Spleen (tissue), 7 donors: Measurements from ENCODE around the gene NFYC.

Experiments used
- CTCF ChIP-seq, 11 experiments: fragments of 200-600 bp in 7 of 11; fragments of 450-650 bp in 4 of 11; sonication (generic) in 4 of 11; IDR thresholded peaks in 8 of 11; conservative IDR thresholded peaks in 3 of 11; 1 replicate in 7 of 11; 2 replicates in 4 of 11; pipeline versions ENCODE4 v1.4.0 to v1.8.0; 2016 to 2021; ENCODE audit warnings: antibody characterized with exemption in 11 of 11, inconsistent platforms in 4 of 11, mild to moderate bottlenecking in 1 of 11
- POLR2A ChIP-seq, 3 donors: fragments of 450-650 bp; IDR thresholded peaks; one replicate each; pipeline ENCODE4 v1.5.1; 2017; ENCODE audit warnings: antibody characterized with exemption in 3 of 3, mild to moderate bottlenecking in 1 of 3
- POLR2AphosphoS5 ChIP-seq, 3 donors: sonication (generic); formaldehyde crosslinking; IDR thresholded peaks; one replicate each; pipeline ENCODE4 v1.5.1; 2017; ENCODE audit warnings: antibody characterized with exemption in 3 of 3
- donor health status: DM: no; HTN: no; CAD: no; lungs with moderate emphysema.
- donor health status: DM: no; HTN: no; CAD: no.
- donor health status: DM: no; HTN: no; CAD: no.

DNA sequence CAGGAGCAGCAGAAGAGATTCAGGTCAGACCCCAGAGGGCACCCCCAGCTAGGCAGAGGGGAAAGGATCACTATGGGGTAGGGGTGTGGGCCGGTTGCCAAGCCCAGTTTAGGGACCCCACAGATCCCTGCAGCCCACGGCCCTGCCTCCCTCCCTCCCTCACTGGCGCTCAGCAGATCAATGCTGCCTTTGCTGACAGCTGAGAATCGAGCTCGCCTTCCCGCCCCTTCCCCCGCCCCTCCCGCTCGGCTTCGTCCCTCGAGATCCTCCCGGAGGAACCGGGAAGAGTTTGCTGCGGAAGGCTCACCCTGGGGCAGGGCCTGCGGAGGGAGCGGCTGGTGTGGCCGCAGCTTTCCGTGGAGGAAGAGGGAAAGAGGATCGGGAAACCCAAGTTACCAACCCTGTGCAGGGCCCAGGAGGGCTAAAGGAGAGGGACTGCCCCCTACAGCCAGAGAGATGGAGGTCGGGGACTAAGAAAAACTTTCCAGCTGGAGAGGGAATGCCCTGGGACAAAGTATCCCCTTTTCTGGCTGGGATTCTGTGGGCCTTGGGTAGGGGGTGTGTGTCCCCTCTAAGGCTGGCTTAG is 91.0 kb downstream of the NFYC start:
- no peak for TF ChIP-seq POLR2A (IDR thresholded peaks at IDR 0.05)
- TF ChIP-seq CTCF (IDR thresholded peaks at IDR 0.05 in 8 of 11, conservative IDR thresholded peaks at IDR 0.05 in 3 of 11) = no peak
- TF ChIP-seq POLR2AphosphoS5 (IDR thresholded peaks at IDR 0.05) = peak in 1 of 3 donors; percentile 7
